HEK293 (cell line): Measurements from ENCODE around the gene IST1.

Experiments
- CTCF ChIA-PET: fragments of 350-600 bp; formaldehyde crosslinking; extraction: SDS; loops from one replicate; lab custom pipeline; 2021; ENCODE audit warnings: antibody characterized with exemption; lab: Yijun Ruan, JAX
- POLR2A ChIA-PET: fragments of 300-600 bp; formaldehyde crosslinking; extraction: SDS; loops from one replicate; lab custom pipeline; 2020; ENCODE audit warnings: antibody characterized with exemption, inconsistent platforms; lab: Yijun Ruan, JAX
- H3K27ac ChIP-seq: fragments of 200-500 bp; sonication (Bioruptor generic); 2 replicates; pipeline ENCODE4 v1.5.1; 2014; ENCODE audit warnings: low read depth, low read length, control low read depth, inconsistent platforms; ENCODE audit errors: extremely low read depth
- H3K36me3 ChIP-seq, 2 experiments: fragments of 200-500 bp in 1 of 2; sonication (Bioruptor generic) in 1 of 2; 1 replicate in 1 of 2; 2 replicates in 1 of 2; pipeline ENCODE4 v1.5.1; 2014 to 2017; ENCODE audit warnings: inconsistent platforms in 2 of 2, low read length in 2 of 2; ENCODE audit not compliant: control insufficient read depth in 2 of 2, insufficient read depth in 1 of 2
- H3K4me1 ChIP-seq: fragments of 200-500 bp; sonication (Bioruptor generic); 2 replicates; pipeline ENCODE4 v1.5.1; 2014; ENCODE audit warnings: mild to moderate bottlenecking, low read length, inconsistent platforms; ENCODE audit not compliant: control insufficient read depth, insufficient read depth
- H3K4me3 ChIP-seq: 2 replicates; pipeline ENCODE4 v1.5.1; 2011; ENCODE audit warnings: low read depth, mild to moderate bottlenecking, control low read depth, low read length, moderate library complexity
- H3K9me3 ChIP-seq: fragments of 200-500 bp; sonication (Bioruptor generic); 2 replicates; pipeline ENCODE4 v1.5.1; 2014; ENCODE audit warnings: low read depth, low read length, inconsistent platforms; ENCODE audit not compliant: control insufficient read depth, insufficient read depth
- AEBP2 ChIP-seq: fragments of 450-650 bp; formaldehyde crosslinking; IDR thresholded peaks from 2 replicates; pipeline ENCODE4 v1.5.1; 2016; ENCODE audit warnings: missing biosample characterization, missing genetic modification characterization, borderline replicate concordance
- ATF2 ChIP-seq: fragments of 450-650 bp; formaldehyde crosslinking; IDR thresholded peaks from 2 replicates; pipeline ENCODE4 v1.5.1; 2016; ENCODE audit warnings: missing biosample characterization, missing genetic modification characterization, low read depth
- FEZF1 ChIP-seq: fragments of 450-650 bp; formaldehyde crosslinking; IDR thresholded peaks from 2 replicates; pipeline ENCODE4 v1.5.1; 2016; ENCODE audit warnings: missing biosample characterization, missing genetic modification characterization
- HIC1 ChIP-seq: fragments of 450-650 bp; formaldehyde crosslinking; IDR thresholded peaks from 2 replicates; pipeline ENCODE4 v1.5.1; 2016; ENCODE audit warnings: missing biosample characterization, missing genetic modification characterization
- HOXC10 ChIP-seq: sonication (generic); formaldehyde crosslinking; IDR thresholded peaks from 2 replicates; pipeline ENCODE4 v1.8.1; 2023; ENCODE audit warnings: mild to moderate bottlenecking, missing genetic modification reagents
- KLF10 ChIP-seq: fragments of 450-650 bp; IDR thresholded peaks from 2 replicates; pipeline ENCODE4 v1.5.1; 2018; ENCODE audit warnings: missing biosample characterization, mild to moderate bottlenecking, missing genetic modification characterization
- KLF16 ChIP-seq: fragments of 450-650 bp; formaldehyde crosslinking; IDR thresholded peaks from 2 replicates; pipeline ENCODE4 v1.5.1; 2017; ENCODE audit warnings: missing biosample characterization, missing genetic modification characterization
- SCRT1 ChIP-seq: fragments of 450-650 bp; formaldehyde crosslinking; IDR thresholded peaks from 2 replicates; pipeline ENCODE4 v1.5.1; 2016; ENCODE audit warnings: missing biosample characterization, missing genetic modification characterization, borderline replicate concordance
- SP7 ChIP-seq: fragments of 450-650 bp; formaldehyde crosslinking; IDR thresholded peaks from 2 replicates; pipeline ENCODE4 v1.5.1; 2016; ENCODE audit warnings: missing biosample characterization, missing genetic modification characterization
- ZBTB26 ChIP-seq: fragments of 450-650 bp; formaldehyde crosslinking; optimal IDR thresholded peaks from 2 replicates; pipeline ENCODE3; 2016; ENCODE audit warnings: missing biosample characterization, mild to moderate bottlenecking, missing genetic modification characterization
- ZBTB44 ChIP-seq: fragments of 450-650 bp; IDR thresholded peaks from 2 replicates; pipeline ENCODE4 v1.5.1; 2018; ENCODE audit warnings: missing biosample characterization, mild to moderate bottlenecking, missing genetic modification characterization
- ZFHX2 ChIP-seq: fragments of 450-650 bp; formaldehyde crosslinking; conservative IDR thresholded peaks from 2 replicates; pipeline ENCODE4 v1.5.1; 2016; ENCODE audit warnings: missing biosample characterization, missing genetic modification characterization
- ZIC2 ChIP-seq: fragments of 450-650 bp; formaldehyde crosslinking; IDR thresholded peaks from 2 replicates; pipeline ENCODE4 v1.5.1; 2016; ENCODE audit warnings: missing biosample characterization, missing genetic modification characterization
- ZNF121 ChIP-seq: fragments of 450-650 bp; formaldehyde crosslinking; IDR thresholded peaks from 2 replicates; pipeline ENCODE4 v1.5.1; 2016; ENCODE audit warnings: missing biosample characterization, missing genetic modification characterization
- ZNF132 ChIP-seq: fragments of 450-650 bp; formaldehyde crosslinking; IDR thresholded peaks from 2 replicates; pipeline ENCODE4 v1.5.1; 2017; ENCODE audit warnings: missing biosample characterization, missing genetic modification characterization, borderline replicate concordance
- ZNF214 ChIP-seq: fragments of 450-650 bp; formaldehyde crosslinking; IDR thresholded peaks from 2 replicates; pipeline ENCODE4 v1.5.1; 2017; ENCODE audit warnings: missing biosample characterization, mild to moderate bottlenecking, missing genetic modification characterization, borderline replicate concordance
- ZNF521 ChIP-seq: fragments of 450-650 bp; formaldehyde crosslinking; IDR thresholded peaks from 2 replicates; pipeline ENCODE4 v1.5.1; 2017; ENCODE audit warnings: missing biosample characterization, mild to moderate bottlenecking, missing genetic modification characterization
- ZNF544 ChIP-seq: fragments of 450-650 bp; formaldehyde crosslinking; IDR thresholded peaks from 2 replicates; pipeline ENCODE4 v1.5.0; 2017; ENCODE audit warnings: missing biosample characterization, missing genetic modification characterization
- ZNF555 ChIP-seq: fragments of 450-650 bp; formaldehyde crosslinking; conservative IDR thresholded peaks from 2 replicates; pipeline ENCODE4 v1.5.1; 2017; ENCODE audit warnings: missing biosample characterization, mild to moderate bottlenecking, missing genetic modification characterization, inconsistent platforms
- ZNF621 ChIP-seq: fragments of 450-650 bp; formaldehyde crosslinking; IDR thresholded peaks from 2 replicates; pipeline ENCODE4 v1.5.1; 2017; ENCODE audit warnings: missing biosample characterization, missing genetic modification characterization
- ZNF664 ChIP-seq: fragments of 450-650 bp; formaldehyde crosslinking; IDR thresholded peaks from 2 replicates; pipeline ENCODE4 v1.5.1; 2016; ENCODE audit warnings: missing biosample characterization, missing genetic modification characterization
- ZSCAN4 ChIP-seq: fragments of 450-650 bp; formaldehyde crosslinking; IDR thresholded peaks from 2 replicates; pipeline ENCODE4 v1.5.1; 2017; ENCODE audit warnings: missing biosample characterization, missing genetic modification characterization

The IST1 gene

GRCh38 chr16:71873199-71873598 lies 22.1 kb upstream of the IST1 start:
- CTCF ChIA-PET = interaction anchor here (1.8 to 2.7 kb wide), 2 partner anchors 9 to 88 kb away, joined by 4 to 29 read pairs; no protein-coding TSS in a partner anchor
- POLR2A ChIA-PET = no interaction called here

GRCh38 chr16:71878911-71879310 lies 16.4 kb upstream of the IST1 start:
- Histone ChIP-seq H3K27ac (no peak overlapping the region), H3K9me3 (no peaks in the 10 kb centered on the region), H3K4me3 (no peak overlapping the region), H3K4me1 (0 out of 2 replicates have a peak, but pooled peaks cover 2% of the 10 kb centered on the region), H3K36me3 (peaks cover 31 to 59% of the 10 kb centered on the region in 2 experiments)
- ChIA-PET CTCF (no interaction called here), POLR2A (no interaction called here)
- no peak for TF ChIP-seq ZSCAN4
- TF ChIP-seq ZNF621 (tag by site-specific recombination) = no peak
- no peak for TF ChIP-seq ZNF555
- no peak for TF ChIP-seq ZNF121 (tag by site-specific recombination)

More at GRCh38 chr16:71873199-71873598, 22.1 kb upstream of the IST1 start:
- Histone ChIP-seq H3K4me3 (no peak overlapping the region), H3K36me3 (peaks cover 27 to 44% of the 10 kb centered on the region in 2 experiments), H3K27ac (no peak overlapping the region), H3K9me3 (no peaks in the 10 kb centered on the region), H3K4me1 (no peaks in the 10 kb centered on the region)
- TF ChIP-seq AEBP2 = no peak
- no peak for TF ChIP-seq KLF10 (tag by site-specific recombination)
- no peak for TF ChIP-seq ZNF521 (tag by site-specific recombination)
- TF ChIP-seq ZNF544 (tag by site-specific recombination) = no peak
- TF ChIP-seq ZNF214 = no peak

GRCh38 chr16:71880176-71880575 lies 15.2 kb upstream of the IST1 start:
- POLR2A ChIA-PET = no interaction called here
- Histone ChIP-seq H3K36me3 (peaks cover 31 to 54% of the 10 kb centered on the region in 2 experiments), H3K4me3 (no peak overlapping the region), H3K4me1 (0 out of 2 replicates have a peak, but pooled peaks cover 2% of the 10 kb centered on the region), H3K9me3 (no peaks in the 10 kb centered on the region), H3K27ac (no peak overlapping the region)
- CTCF ChIA-PET = interaction anchor here (0.7 to 5.4 kb wide), 2 partner anchors 83 to 191 kb away, joined by 4 to 59 read pairs; no protein-coding TSS in a partner anchor
- TF ChIP-seq ZNF132 (no peak), ZBTB44 (tag by site-specific recombination) (no peak), ZBTB26 (no peak), ZNF664 (tag by site-specific recombination) (no peak), ZIC2 (tag by site-specific recombination) (no peak), HIC1 (tag by site-specific recombination) (no peak), ATF2 (tag by site-specific recombination) (no peak), HOXC10 (CRISPR knock-in tag) (no peak), FEZF1 (no peak), SCRT1 (tag by site-specific recombination) (no peak), ZFHX2 (tag by site-specific recombination) (no peak), SP7 (tag by site-specific recombination) (no peak), KLF16 (tag by site-specific recombination) (no peak)
